Measurements from ENCODE around the gene CEBPZ. TPM values are rescaled to one million over a fixed set of nuclear protein-coding genes. Genes with fewer than 3 reads are reported as not detected.

The CEBPZ gene
- total RNA-seq, 1 donor, result 36.6 TPM

DNA sequence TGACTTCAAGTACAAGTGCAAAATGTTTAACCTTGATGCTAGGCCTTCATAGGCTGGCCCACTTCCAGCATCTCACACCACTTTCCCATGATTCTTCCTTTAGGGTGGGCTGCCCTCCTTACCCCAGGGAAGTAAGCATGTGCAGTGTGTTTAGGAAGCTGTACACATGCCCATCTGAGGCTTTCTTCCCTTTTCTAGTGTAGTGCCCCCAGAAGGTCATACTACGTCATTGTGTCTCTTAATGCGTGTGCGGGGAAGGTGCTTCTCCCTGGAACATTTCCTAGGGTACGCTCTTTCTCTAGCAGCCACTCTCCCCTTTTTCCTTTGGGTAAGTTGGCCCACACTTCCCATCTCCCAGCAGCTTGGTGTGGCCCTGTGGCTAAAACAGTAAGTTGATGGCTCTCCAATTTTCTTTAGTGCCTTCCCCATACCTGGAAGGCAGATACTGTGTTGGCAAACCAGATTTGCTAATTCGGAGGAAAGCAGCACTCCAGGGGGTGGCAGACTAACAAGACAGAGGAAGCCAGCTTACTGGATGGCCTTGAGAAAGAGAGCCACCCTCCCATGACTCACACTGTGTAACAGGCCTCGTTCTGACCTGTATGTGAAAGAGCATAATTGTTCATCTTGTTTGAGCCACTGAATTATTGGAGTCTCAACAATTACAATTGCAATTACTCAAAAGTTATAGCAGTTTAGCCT, 41.8 kb downstream of the CEBPZ start:
- no peaks in the 10 kb centered on the region for H3K79me2 ChIP-seq (ENCODE audit: insufficient read depth, low read length)
- no peak overlapping the region for H3K27ac ChIP-seq (ENCODE audit: low read depth, low read length)
- peak overlapping the region; percentile 14 for H3K4me2 ChIP-seq (ENCODE audit: insufficient read depth, low read length)
- H3K4me3 ChIP-seq (ENCODE audit: insufficient read depth, low read length), result no peak overlapping the region
- no peaks in the 10 kb centered on the region for H3K9me3 ChIP-seq (ENCODE audit: low read depth, low read length)
- peak; percentile 75 for DNase-seq (ENCODE audit: insufficient read length, low spot score, missing footprints)
- no peak for TF ChIP-seq CTCF (IDR thresholded peaks at IDR 0.05; ENCODE audit: extremely low read depth, low read depth, low read length)
- H3K4me1 ChIP-seq (ENCODE audit: insufficient read depth, low read length), result peaks cover 10% of the 10 kb centered on the region
- H2AFZ ChIP-seq (ENCODE audit: low read length), result peak overlapping the region; percentile 58
- no peaks in the 10 kb centered on the region for H3K36me3 ChIP-seq (ENCODE audit: insufficient read depth, low read length)
- H3K27me3 ChIP-seq (ENCODE audit: insufficient read depth, low read length), result peaks cover 7% of the 10 kb centered on the region
- no peaks in the 10 kb centered on the region for H4K20me1 ChIP-seq (ENCODE audit: insufficient read depth, low read length)

- H3K27me3 ChIP-seq (ENCODE audit: insufficient read depth, low read length), result peaks cover 7% of the 10 kb centered on the region
- no peak for TF ChIP-seq CTCF (IDR thresholded peaks at IDR 0.05; ENCODE audit: extremely low read depth, low read depth, low read length)
- no peak within 1 kb of the TSS for H3K4me2 ChIP-seq (ENCODE audit: insufficient read depth, low read length)
- H3K4me3 ChIP-seq (ENCODE audit: insufficient read depth, low read length), result no peak within 1 kb of the TSS
- H3K36me3 ChIP-seq (ENCODE audit: insufficient read depth, low read length), result no peaks in the 10 kb centered on the region
- no peak within 1 kb of the TSS for H3K27ac ChIP-seq (ENCODE audit: low read depth, low read length)
- no peaks in the 10 kb centered on the region for H3K9me3 ChIP-seq (ENCODE audit: low read depth, low read length)
- H3K4me1 ChIP-seq (ENCODE audit: insufficient read depth, low read length), result peaks cover 10% of the 10 kb centered on the region
- no peak within 1 kb of the TSS for H2AFZ ChIP-seq (ENCODE audit: low read length)
- DNase-seq (ENCODE audit: insufficient read length, low spot score, missing footprints), result no peak
- H3K79me2 ChIP-seq (ENCODE audit: insufficient read depth, low read length), result no peaks in the 10 kb centered on the region
- H4K20me1 ChIP-seq (ENCODE audit: insufficient read depth, low read length), result no peaks in the 10 kb centered on the region
Observed at GRCh38 chr2:37188570-37188969, 42.8 kb downstream of the CEBPZ start, which contains the start of gene SULT6B1. Gene SULT6B1 (minus strand): TSS chr2:37188670. CDS start chr2:37188640, 30 bp downstream.

GRCh38 chr2:37181726-37182684, 49.4 kb downstream of the CEBPZ start:
- Histone ChIP-seq H3K79me2 (ENCODE audit: insufficient read depth, low read length) (no peaks in the 10 kb centered on the region), H3K4me1 (ENCODE audit: insufficient read depth, low read length) (no peaks in the 10 kb centered on the region), H3K27me3 (ENCODE audit: insufficient read depth, low read length) (peaks cover 7% of the 10 kb centered on the region), H3K4me2 (ENCODE audit: insufficient read depth, low read length) (peak overlapping the region; percentile 39), H2AFZ (ENCODE audit: low read length) (no peak overlapping the region), H3K4me3 (ENCODE audit: insufficient read depth, low read length) (no peak overlapping the region), H4K20me1 (ENCODE audit: insufficient read depth, low read length) (no peaks in the 10 kb centered on the region), H3K36me3 (ENCODE audit: insufficient read depth, low read length) (no peaks in the 10 kb centered on the region), H3K27ac (ENCODE audit: low read depth, low read length) (no peak overlapping the region), H3K9me3 (ENCODE audit: low read depth, low read length) (no peaks in the 10 kb centered on the region)
- TF ChIP-seq CTCF (IDR thresholded peaks at IDR 0.05; ENCODE audit: extremely low read depth, low read depth, low read length), result no peak
- DNase-seq (ENCODE audit: insufficient read length, low spot score, missing footprints), result peak; percentile 85

DNA sequence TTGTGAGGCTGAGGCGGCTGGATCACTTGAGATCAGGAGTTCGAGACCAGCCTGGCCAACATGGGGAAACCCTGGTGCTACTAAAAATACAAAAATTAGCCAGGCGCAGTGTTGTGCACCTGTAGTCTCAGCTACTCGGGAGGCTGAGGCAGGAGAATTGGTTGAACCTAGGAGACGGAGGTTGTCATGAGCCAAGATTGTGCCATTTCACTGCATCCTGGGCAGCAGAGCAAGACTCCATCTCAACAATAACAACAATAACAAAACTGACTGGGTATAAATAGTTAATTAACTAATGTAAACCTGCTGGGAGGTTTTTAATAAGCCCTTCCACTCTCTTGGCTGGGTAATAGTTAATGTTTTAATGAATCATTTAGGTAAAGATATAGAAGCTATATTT, 50.8 kb downstream of the CEBPZ start:
- Histone ChIP-seq H3K4me3 (ENCODE audit: insufficient read depth, low read length) (no peak overlapping the region), H3K4me1 (ENCODE audit: insufficient read depth, low read length) (no peaks in the 10 kb centered on the region), H4K20me1 (ENCODE audit: insufficient read depth, low read length) (no peaks in the 10 kb centered on the region), H3K36me3 (ENCODE audit: insufficient read depth, low read length) (no peaks in the 10 kb centered on the region), H3K79me2 (ENCODE audit: insufficient read depth, low read length) (no peaks in the 10 kb centered on the region), H3K9me3 (ENCODE audit: low read depth, low read length) (no peaks in the 10 kb centered on the region), H3K4me2 (ENCODE audit: insufficient read depth, low read length) (no peak overlapping the region), H2AFZ (ENCODE audit: low read length) (no peak overlapping the region), H3K27me3 (ENCODE audit: insufficient read depth, low read length) (peaks cover under 1% of the 10 kb centered on the region), H3K27ac (ENCODE audit: low read depth, low read length) (no peak overlapping the region)
- no peak for TF ChIP-seq CTCF (IDR thresholded peaks at IDR 0.05; ENCODE audit: extremely low read depth, low read depth, low read length)
- no peak for DNase-seq (ENCODE audit: insufficient read length, low spot score, missing footprints)
